Activated CD8-positive, alpha-beta memory T cell treated with anti-CD3 and anti-CD28 coated beads, Interleukin-2, amount 10 ng/mL, durations not matched to agents 7 days and 5 days (primary cell): Measurements from ENCODE around the gene MFNG. TPM values are rescaled to one million over a fixed set of nuclear protein-coding genes. Genes with fewer than 3 reads are reported as not detected.

Experiments used
- ATAC-seq: fragments of 150-1000 bp; cut with Tn5 transposase; one replicate; pipeline ENCODE4 v1.10.0; 2021; ENCODE audit warnings: moderate library complexity
- CTCF ChIA-PET: fragments of 350-600 bp; sonication (Branson Sonifier 250); formaldehyde crosslinking; loops from one replicate; lab custom pipeline; 2021; ENCODE audit warnings: antibody characterized with exemption; lab: Charles Lee
- DNase-seq: peaks from one replicate; pipeline ENCODE4 v3.0.0-alpha.2; 2020
- H3K27ac Mint-ChIP-seq: one replicate; pipeline ENCODE4 v1.8.0; 2021; ENCODE audit warnings: mild to moderate bottlenecking, mixed read lengths
- H3K27me3 Mint-ChIP-seq: one replicate; pipeline ENCODE4 v1.8.0; 2021; ENCODE audit warnings: mixed read lengths
- H3K36me3 Mint-ChIP-seq: one replicate; pipeline ENCODE4 v1.8.0; 2021; ENCODE audit warnings: mild to moderate bottlenecking, mixed read lengths
- H3K4me1 Mint-ChIP-seq: one replicate; pipeline ENCODE4 v1.8.0; 2021; ENCODE audit warnings: mixed read lengths
- H3K4me3 Mint-ChIP-seq: one replicate; pipeline ENCODE4 v1.8.0; 2021; ENCODE audit warnings: mild to moderate bottlenecking, moderate library complexity, mixed read lengths
- H3K9me3 Mint-ChIP-seq: one replicate; pipeline ENCODE4 v1.8.0; 2022; ENCODE audit warnings: low read depth, mixed read lengths
- total RNA-seq, 2 experiments: library from RNA; stranded (reverse); gene quantifications; one replicate each; pipeline ENCODE4 v1.2.3, GENCODE V29; 2021

Gene MFNG
- total RNA-seq, 2 experiments from 2014 or later: 196 to 220 TPM

GRCh38 chr22:37507731-37508130, 21.5 kb upstream of the MFNG start:
- Mint-ChIP-seq H3K27me3 (peaks cover 5% of the 10 kb centered on the region), H3K9me3 (no peaks in the 10 kb centered on the region)
- CTCF ChIA-PET: interaction anchor here (1.1 to 2.1 kb wide), 2 partner anchors 35 to 63 kb away, joined by 3 to 9 read pairs; no protein-coding TSS in a partner anchor

GRCh38 chr22:37505989-37506388, 19.8 kb upstream of the MFNG start:
- Mint-ChIP-seq H3K9me3 (no peaks in the 10 kb centered on the region), H3K4me1 (peaks cover 12% of the 10 kb centered on the region), H3K4me3 (no peak overlapping the region), H3K36me3 (no peaks in the 10 kb centered on the region), H3K27me3 (peaks cover 3% of the 10 kb centered on the region), H3K27ac (no peak overlapping the region)
- CTCF ChIA-PET: interaction anchor here (0.7 to 2.1 kb wide), 6 partner anchors 8 to 196 kb away, joined by 3 to 9 read pairs (median 4); no protein-coding TSS in a partner anchor
- DNase-seq: no peak
- ATAC-seq: no peak

More at GRCh38 chr22:37507731-37508130, 21.5 kb upstream of the MFNG start:
- H3K27ac Mint-ChIP-seq: no peak overlapping the region
- DNase-seq (no peak), ATAC-seq (no peak)
- H3K4me1 Mint-ChIP-seq: no peaks in the 10 kb centered on the region
- H3K36me3 Mint-ChIP-seq: no peaks in the 10 kb centered on the region
- H3K4me3 Mint-ChIP-seq: no peak overlapping the region

GRCh38 chr22:37505565-37505964, 19.4 kb upstream of the MFNG start:
- no peaks in the 10 kb centered on the region for H3K36me3 Mint-ChIP-seq
- ATAC-seq (no peak), DNase-seq (no peak)
- H3K4me3 Mint-ChIP-seq: no peak overlapping the region
- H3K27me3 Mint-ChIP-seq: peaks cover 3% of the 10 kb centered on the region
- H3K4me1 Mint-ChIP-seq: peaks cover 12% of the 10 kb centered on the region
- no peaks in the 10 kb centered on the region for H3K9me3 Mint-ChIP-seq
- CTCF ChIA-PET: interaction anchor here (0.7 to 2.1 kb wide), 5 partner anchors 8 to 196 kb away, joined by 3 to 9 read pairs (median 4); no protein-coding TSS in a partner anchor
- no peak overlapping the region for H3K27ac Mint-ChIP-seq

GRCh38 chr22:37504964-37505363, 18.8 kb upstream of the MFNG start:
- H3K27me3 Mint-ChIP-seq: peaks cover 3% of the 10 kb centered on the region
- no peaks in the 10 kb centered on the region for H3K9me3 Mint-ChIP-seq
- ATAC-seq: no peak
- peaks cover 12% of the 10 kb centered on the region for H3K4me1 Mint-ChIP-seq
- CTCF ChIA-PET: interaction anchor here (1.3 kb wide), 1 partner anchor 11 kb away, joined by 3 read pairs; no protein-coding TSS in a partner anchor
- no peak overlapping the region for H3K27ac Mint-ChIP-seq
- DNase-seq: no peak
- no peak overlapping the region for H3K4me3 Mint-ChIP-seq
- no peaks in the 10 kb centered on the region for H3K36me3 Mint-ChIP-seq

- H3K4me1 Mint-ChIP-seq: peaks cover 12% of the 10 kb centered on the region
- H3K27me3 Mint-ChIP-seq: peaks cover 3% of the 10 kb centered on the region
- CTCF ChIA-PET: no interaction called here
- no peaks in the 10 kb centered on the region for H3K9me3 Mint-ChIP-seq
- DNase-seq: no peak
- H3K4me3 Mint-ChIP-seq: no peak overlapping the region
- H3K27ac Mint-ChIP-seq: no peak overlapping the region
- ATAC-seq: no peak
- H3K36me3 Mint-ChIP-seq: no peaks in the 10 kb centered on the region
Measured at GRCh38 chr22:37503850-37504249, 17.7 kb upstream of the MFNG start.

GRCh38 chr22:37503183-37503683, 17.0 kb upstream of the MFNG start:
- CTCF ChIA-PET: no interaction called here
- Mint-ChIP-seq H3K27ac (no peak overlapping the region), H3K4me3 (no peak overlapping the region)

GRCh38 chr22:37502342-37503182, 16.4 kb upstream of the MFNG start:
- CTCF ChIA-PET: interaction anchor here (0.9 kb wide), 1 partner anchor 16 kb away, joined by 4 read pairs; the partner anchor contains the start of gene MFNG
- ATAC-seq (no peak), DNase-seq (no peak)
- H3K4me3 Mint-ChIP-seq: no peak overlapping the region
- H3K27ac Mint-ChIP-seq: no peak overlapping the region
- H3K9me3 Mint-ChIP-seq: no peaks in the 10 kb centered on the region
- peaks cover 14% of the 10 kb centered on the region for H3K4me1 Mint-ChIP-seq
- H3K36me3 Mint-ChIP-seq: no peaks in the 10 kb centered on the region
- peaks cover 7% of the 10 kb centered on the region for H3K27me3 Mint-ChIP-seq

More at GRCh38 chr22:37503183-37503683, 17.0 kb upstream of the MFNG start:
- Mint-ChIP-seq H3K36me3 (no peaks in the 10 kb centered on the region), H3K4me1 (peaks cover 12% of the 10 kb centered on the region), H3K9me3 (no peaks in the 10 kb centered on the region), H3K27me3 (peaks cover 3% of the 10 kb centered on the region)
- ATAC-seq (no peak), DNase-seq (no peak)

GRCh38 chr22:37501610-37502341, 15.6 kb upstream of the MFNG start:
- Mint-ChIP-seq H3K27me3 (peaks cover 8% of the 10 kb centered on the region), H3K4me1 (peaks cover 14% of the 10 kb centered on the region), H3K9me3 (no peaks in the 10 kb centered on the region), H3K4me3 (no peak overlapping the region), H3K36me3 (no peaks in the 10 kb centered on the region), H3K27ac (peak overlapping the region; percentile 5)
- DNase-seq (no peak), ATAC-seq (no peak)
- CTCF ChIA-PET: interaction anchor here (0.9 kb wide), 1 partner anchor 16 kb away, joined by 4 read pairs; the partner anchor contains the start of gene MFNG

GRCh38 chr22:37500745-37501609, 14.8 kb upstream of the MFNG start:
- H3K27ac Mint-ChIP-seq: no peak overlapping the region
- peaks cover 14% of the 10 kb centered on the region for H3K4me1 Mint-ChIP-seq
- no peak for DNase-seq
- ATAC-seq: no peak
- H3K27me3 Mint-ChIP-seq: peaks cover 8% of the 10 kb centered on the region
- no peaks in the 10 kb centered on the region for H3K9me3 Mint-ChIP-seq
- H3K4me3 Mint-ChIP-seq: no peak overlapping the region
- H3K36me3 Mint-ChIP-seq: no peaks in the 10 kb centered on the region
- CTCF ChIA-PET: interaction anchor here (1.8 to 4.5 kb wide), 2 partner anchors 29 to 184 kb away, joined by 4 to 41 read pairs; no protein-coding TSS in a partner anchor

- peaks cover 14% of the 10 kb centered on the region for H3K4me1 Mint-ChIP-seq
- peaks cover 8% of the 10 kb centered on the region for H3K27me3 Mint-ChIP-seq
- H3K36me3 Mint-ChIP-seq: no peaks in the 10 kb centered on the region
- CTCF ChIA-PET: interaction anchor here (1.0 to 4.5 kb wide), 4 partner anchors 12 to 183 kb away, joined by 3 to 41 read pairs (median 4); no protein-coding TSS in a partner anchor
- no peak overlapping the region for H3K27ac Mint-ChIP-seq
- H3K4me3 Mint-ChIP-seq: no peak overlapping the region
- DNase-seq (no peak), ATAC-seq (no peak)
- no peaks in the 10 kb centered on the region for H3K9me3 Mint-ChIP-seq
Measured at GRCh38 chr22:37499789-37500540, 13.8 kb upstream of the MFNG start.

GRCh38 chr22:37499027-37499707, 13.0 kb upstream of the MFNG start:
- H3K27me3 Mint-ChIP-seq: peaks cover 8% of the 10 kb centered on the region
- H3K9me3 Mint-ChIP-seq: no peaks in the 10 kb centered on the region
- H3K36me3 Mint-ChIP-seq: no peaks in the 10 kb centered on the region
- ATAC-seq (no peak), DNase-seq (no peak)
- CTCF ChIA-PET: interaction anchor here (0.6 to 4.5 kb wide), 6 partner anchors 10 to 183 kb away, joined by 3 to 41 read pairs (median 4); no protein-coding TSS in a partner anchor
- no peak overlapping the region for H3K4me3 Mint-ChIP-seq
- no peak overlapping the region for H3K27ac Mint-ChIP-seq
- H3K4me1 Mint-ChIP-seq: peaks cover 14% of the 10 kb centered on the region
